Neural crest cell (in vitro differentiated cells): ENCODE data around the gene TCFL5. TPM values are rescaled to one million over a fixed set of nuclear protein-coding genes. Genes with fewer than 3 reads are reported as not detected.

Experiments used
- DNase-seq: peaks from one replicate; pipeline ENCODE4 v3.0.0; 2021; ENCODE audit warnings: low read depth, mixed read lengths, low spot score
- H3K27ac Mint-ChIP-seq: one replicate; pipeline ENCODE4 v1.8.0; 2021; ENCODE audit warnings: mild to moderate bottlenecking, mixed read lengths; ENCODE audit not compliant: unreplicated experiment
- H3K27me3 Mint-ChIP-seq: 2 replicates; pipeline ENCODE4 v1.8.0; 2021; ENCODE audit warnings: low read depth, mild to moderate bottlenecking, mixed read lengths
- H3K36me3 Mint-ChIP-seq: 2 replicates; pipeline ENCODE4 v1.8.0; 2021; ENCODE audit warnings: low read depth, mild to moderate bottlenecking, mixed read lengths
- H3K4me1 Mint-ChIP-seq: 2 replicates; pipeline ENCODE4 v1.8.0; 2021; ENCODE audit warnings: mixed read lengths
- H3K4me3 Mint-ChIP-seq: one replicate; pipeline ENCODE4 v1.8.0; 2021; ENCODE audit warnings: mild to moderate bottlenecking, mixed read lengths
- H3K9me3 Mint-ChIP-seq: 2 replicates; pipeline ENCODE4 v1.8.0; 2021; ENCODE audit warnings: mixed read lengths
- CTCF ChIP-seq: fragments of 200-600 bp; sonication (generic); conservative IDR thresholded peaks from 2 replicates; pipeline ENCODE4 v1.5.0; 2021; ENCODE audit warnings: antibody characterized with exemption, mild to moderate bottlenecking
- total RNA-seq: library from RNA; stranded (reverse); gene quantifications from 2 replicates; pipeline ENCODE4 v1.2.1, GENCODE V29; 2021

Gene TCFL5
- total RNA-seq, 1 donor from 2014 or later, result 17.6 TPM

DNA sequence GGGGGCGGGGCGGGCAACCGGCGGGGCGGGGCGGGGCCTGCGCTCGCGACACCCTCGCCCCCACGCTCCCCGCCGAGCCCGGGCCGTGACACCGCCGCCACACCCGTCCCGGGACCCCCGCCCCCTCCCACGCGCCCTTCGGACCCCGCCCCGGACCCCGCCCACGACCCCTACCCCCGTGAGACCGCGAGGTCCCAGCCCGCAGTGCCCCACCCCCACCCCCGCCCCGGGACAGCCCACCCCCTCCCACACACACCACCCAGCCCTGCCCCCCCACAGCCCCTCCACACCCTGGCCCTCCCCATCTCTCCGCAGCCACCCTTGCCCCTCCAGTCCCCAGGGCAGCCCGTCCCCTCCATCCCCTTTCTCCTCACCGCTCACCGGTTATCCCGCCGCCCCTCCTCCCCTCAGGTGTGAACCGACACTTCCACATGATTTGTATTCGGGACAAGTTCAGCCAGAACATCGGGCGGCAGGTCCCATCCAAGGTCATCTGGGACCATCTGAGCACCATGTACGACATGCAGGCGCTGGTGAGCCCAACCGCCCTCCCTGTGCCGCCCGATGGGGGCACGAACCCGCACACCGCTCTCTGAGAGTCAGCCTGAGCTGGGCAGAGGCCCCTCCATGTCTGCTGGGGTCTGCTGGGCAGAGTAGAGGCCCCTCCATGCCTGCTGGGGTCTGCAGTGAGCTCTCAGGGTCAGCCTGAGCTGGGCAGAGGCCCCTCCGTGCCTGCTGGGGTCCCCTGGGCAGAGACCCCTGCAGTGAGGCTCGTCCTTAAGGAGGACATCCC, 64.7 kb downstream of the TCFL5 start:
- Mint-ChIP-seq H3K27me3 (no peaks in the 10 kb centered on the region), H3K27ac (peak overlapping the region; percentile 43), H3K36me3 (peaks cover 9% of the 10 kb centered on the region), H3K4me1 (peaks cover 10% of the 10 kb centered on the region), H3K9me3 (no peaks in the 10 kb centered on the region), H3K4me3 (peak overlapping the region; percentile 82)
- TF ChIP-seq CTCF, result no peak
- DNase-seq, result no peak

DNA sequence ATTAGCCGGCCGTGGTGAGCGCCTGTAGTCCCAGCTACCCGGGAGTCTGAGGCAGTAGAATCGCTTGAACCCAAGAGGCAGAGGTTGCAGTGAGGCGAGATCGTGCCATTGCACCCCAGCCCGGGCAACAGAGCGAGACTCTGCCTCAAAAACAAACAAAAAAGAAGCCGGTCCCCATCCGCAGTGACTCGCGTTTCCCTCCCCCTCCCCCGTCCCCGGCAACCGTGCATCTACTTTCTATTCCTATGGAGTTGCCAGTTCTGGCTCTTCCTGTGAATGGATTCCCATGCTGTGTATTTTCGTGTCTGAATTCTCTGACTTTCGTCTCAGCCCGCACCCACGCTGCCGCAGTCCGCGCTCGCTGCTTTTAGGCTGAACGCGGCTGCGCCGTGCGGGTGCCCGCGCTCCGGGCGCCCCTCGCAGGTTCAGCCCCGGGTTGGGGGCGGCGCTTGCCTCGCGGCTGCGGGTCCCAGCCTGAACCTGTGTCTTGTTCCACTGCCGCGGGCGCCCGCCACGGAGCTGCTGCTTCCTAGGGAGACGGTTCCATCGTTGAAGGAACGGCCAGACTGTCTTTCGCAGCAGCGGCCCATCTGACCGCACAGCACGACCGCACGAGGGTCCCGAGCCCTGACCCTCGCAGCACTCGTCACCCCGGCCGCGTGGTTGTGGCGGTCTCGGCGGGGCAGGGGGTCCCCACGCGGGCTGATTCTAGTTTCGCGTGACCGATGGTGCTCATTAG, 66.4 kb downstream of the TCFL5 start:
- Mint-ChIP-seq H3K36me3 (peaks cover 9% of the 10 kb centered on the region), H3K27ac (peak overlapping the region; percentile 50), H3K4me3 (peak overlapping the region; percentile 92), H3K27me3 (no peaks in the 10 kb centered on the region), H3K9me3 (no peaks in the 10 kb centered on the region), H3K4me1 (peaks cover 16% of the 10 kb centered on the region)
- DNase-seq, result peak; percentile 60
- TF ChIP-seq CTCF, result no peak

DNA sequence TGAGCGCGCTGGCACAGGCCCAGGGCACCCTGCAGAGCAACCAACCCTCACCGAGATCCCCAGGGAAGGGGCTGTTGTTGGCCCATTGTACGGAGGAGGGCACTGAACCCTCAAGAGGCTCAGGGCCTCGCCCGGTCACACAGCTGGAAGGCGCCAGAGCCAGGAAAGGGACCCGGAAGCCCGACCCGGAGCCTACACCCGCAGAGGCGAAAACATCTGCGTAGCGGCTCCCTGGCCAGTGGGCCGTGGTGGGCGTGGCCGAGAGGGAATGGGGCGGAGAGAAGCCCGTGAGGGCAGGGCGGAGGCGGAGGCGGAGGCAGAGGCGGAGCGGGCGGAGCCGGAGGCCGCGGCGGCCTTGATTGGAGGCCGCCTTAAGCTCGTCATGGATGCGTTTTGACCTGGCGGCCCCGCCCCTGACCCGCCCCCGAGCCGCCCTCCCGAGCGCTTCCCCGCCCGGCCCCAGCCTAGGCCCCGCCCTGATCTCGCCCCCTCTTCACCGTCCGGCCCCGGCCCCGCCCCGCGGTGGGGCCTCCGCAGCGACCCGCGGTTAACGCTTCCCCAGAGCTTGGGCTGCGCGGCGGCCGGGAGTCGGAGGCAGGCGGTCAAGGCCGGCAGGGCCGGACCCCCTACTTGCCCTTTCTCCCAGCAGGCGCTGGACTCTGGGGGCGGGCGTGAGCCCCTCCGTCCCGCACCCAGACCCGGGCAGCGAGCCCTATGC, 67.5 kb downstream of the TCFL5 start:
- Mint-ChIP-seq H3K27ac (no peak overlapping the region), H3K4me3 (peak overlapping the region; percentile 87), H3K9me3 (no peaks in the 10 kb centered on the region), H3K36me3 (peaks cover 6% of the 10 kb centered on the region), H3K27me3 (no peaks in the 10 kb centered on the region), H3K4me1 (peaks cover 16% of the 10 kb centered on the region)
- DNase-seq, result peak; percentile 96
- no peak for TF ChIP-seq CTCF

DNA sequence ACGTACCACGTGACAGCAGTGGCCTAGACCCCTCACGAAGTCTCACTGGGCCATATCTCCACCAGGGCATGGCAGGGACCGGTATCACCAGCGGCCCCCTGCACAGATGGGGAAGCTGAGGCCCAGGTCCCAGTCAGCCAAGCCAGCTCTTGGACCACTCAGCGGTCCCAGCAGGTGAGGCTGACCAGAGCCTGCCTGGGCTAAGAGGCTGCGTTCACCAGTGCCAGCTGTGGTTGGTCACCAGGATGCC, 67.9 kb downstream of the TCFL5 start:
- H3K4me1 Mint-ChIP-seq, result peaks cover 16% of the 10 kb centered on the region
- H3K27ac Mint-ChIP-seq, result no peak overlapping the region
- no peak for DNase-seq
- H3K4me3 Mint-ChIP-seq, result peak overlapping the region; percentile 62
- TF ChIP-seq CTCF, result no peak
- peaks cover 3% of the 10 kb centered on the region for H3K36me3 Mint-ChIP-seq
- no peaks in the 10 kb centered on the region for H3K9me3 Mint-ChIP-seq
- H3K27me3 Mint-ChIP-seq, result no peaks in the 10 kb centered on the region

GRCh38 chr20:62792940-62793756, 68.5 kb downstream of the TCFL5 start:
- Mint-ChIP-seq H3K27ac (no peak overlapping the region), H3K4me1 (peaks cover 16% of the 10 kb centered on the region), H3K9me3 (no peaks in the 10 kb centered on the region), H3K36me3 (peaks cover 2% of the 10 kb centered on the region), H3K27me3 (no peaks in the 10 kb centered on the region), H3K4me3 (peak overlapping the region; percentile 57)
- no peak for TF ChIP-seq CTCF
- no peak for DNase-seq
